GM19328 (cell line): ENCODE results near the gene BPIFB4.
"Not testable (repeated sequence)": the region's sequence is repeated elsewhere in the genome, so short reads cannot be mapped to it uniquely, and the experiment has no call there.

ENCODE experiments used
- ATAC-seq: cut with Tn5 transposase; IDR thresholded peaks from one replicate; pipeline ENCODE4 v1.9.1; 2021; ENCODE audit warnings: mild to moderate bottlenecking, moderate library complexity; ENCODE audit not compliant: unreplicated experiment

BPIFB4 gene

GRCh38 chr20:33112547-33113386 is 33.3 kb downstream of the BPIFB4 start:
- no peak for ATAC-seq

GRCh38 chr20:33113387-33113908 is 34.0 kb downstream of the BPIFB4 start:
- ATAC-seq: no peak

GRCh38 chr20:33115501-33115900 is 36.1 kb downstream of the BPIFB4 start:
- ATAC-seq: not testable (repeated sequence)

DNA sequence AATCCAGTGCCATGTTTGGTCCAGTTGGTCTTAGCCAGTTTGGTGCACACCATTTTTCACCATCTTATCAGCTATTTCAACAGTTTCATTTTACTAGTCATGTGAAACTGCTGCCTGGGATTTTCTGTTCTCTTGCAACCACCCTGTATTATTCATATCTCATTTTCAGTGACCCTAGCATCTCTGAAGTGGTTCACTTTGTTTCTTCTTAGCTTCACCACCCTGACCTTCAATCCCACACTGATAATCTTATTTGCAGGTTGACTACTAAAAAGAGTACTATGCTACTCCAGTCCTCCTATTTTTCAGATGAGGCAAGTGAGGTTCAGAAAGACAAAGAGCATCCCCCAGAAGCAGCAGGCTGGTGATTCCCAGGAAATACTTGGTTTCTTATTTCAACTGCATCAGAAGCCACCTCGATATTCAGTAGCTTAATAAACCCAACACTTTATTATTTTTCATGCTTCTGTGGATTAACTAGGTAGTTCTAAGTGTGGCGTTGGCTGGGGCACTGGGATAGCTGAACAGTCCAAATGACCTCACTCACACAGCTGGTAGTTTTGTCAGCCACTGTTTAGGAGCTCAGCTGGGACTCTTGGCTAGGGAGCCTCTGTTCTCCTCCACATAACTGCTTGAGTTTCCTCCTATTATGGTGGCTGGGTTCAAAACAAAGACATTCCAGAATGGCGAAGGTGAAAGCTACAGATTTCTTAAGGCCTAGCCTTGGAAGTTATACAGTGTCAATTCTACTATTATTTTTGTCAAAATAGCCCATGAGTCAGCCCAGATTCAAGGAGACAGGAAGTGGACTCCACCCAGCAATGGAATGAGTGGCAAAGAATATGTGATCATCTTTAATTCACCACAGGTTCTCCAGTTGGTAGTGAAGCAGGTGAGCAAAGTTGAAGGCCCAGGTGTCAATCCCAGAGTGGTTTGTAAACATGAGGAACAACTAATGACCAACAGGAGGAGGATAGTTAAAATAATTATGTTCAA is 40.6 kb downstream of the BPIFB4 start:
- no peak for ATAC-seq

DNA sequence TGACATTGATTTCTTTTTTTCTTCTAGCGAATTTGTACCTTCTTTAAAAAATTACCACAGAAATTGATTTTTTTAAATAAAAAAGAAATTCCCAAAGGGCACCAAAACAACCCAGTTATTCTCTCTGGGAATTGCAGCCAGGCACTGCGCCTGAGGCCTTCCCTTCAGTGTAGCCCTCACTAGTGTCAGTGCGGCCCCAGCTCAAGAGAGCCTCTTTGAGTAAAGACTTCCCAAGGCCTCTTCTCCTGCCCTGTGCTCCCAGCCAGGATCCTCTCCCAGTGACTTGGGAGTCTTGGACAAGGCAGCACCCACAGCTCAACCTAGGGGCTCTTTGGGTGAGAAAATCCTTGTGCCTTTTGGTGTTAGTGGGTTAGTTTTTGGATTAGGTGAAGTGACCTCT is 41.5 kb downstream of the BPIFB4 start:
- ATAC-seq: no peak

DNA sequence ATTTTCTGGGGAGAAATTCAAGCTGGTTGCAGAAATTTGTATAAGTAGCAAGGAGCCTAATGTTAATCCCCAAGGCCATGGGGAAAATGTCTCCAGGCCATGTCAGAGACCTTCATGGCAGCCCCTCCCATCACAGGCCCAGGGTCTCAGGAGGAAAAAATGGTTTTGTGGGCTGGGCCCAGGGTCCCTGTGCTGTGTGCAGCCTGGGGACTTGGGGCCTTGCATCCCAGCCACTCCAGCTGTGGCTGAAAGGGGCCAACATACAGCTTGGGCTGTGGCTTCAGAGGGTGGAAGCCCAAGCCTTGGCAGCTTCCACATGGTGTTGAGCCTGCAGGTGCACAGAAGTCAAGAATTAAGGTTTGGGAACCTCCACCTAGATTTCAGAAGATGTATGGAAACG is 42.9 kb downstream of the BPIFB4 start:
- not testable (repeated sequence) for ATAC-seq

GRCh38 chr20:33124261-33124660 is 44.8 kb downstream of the BPIFB4 start:
- no peak for ATAC-seq

DNA sequence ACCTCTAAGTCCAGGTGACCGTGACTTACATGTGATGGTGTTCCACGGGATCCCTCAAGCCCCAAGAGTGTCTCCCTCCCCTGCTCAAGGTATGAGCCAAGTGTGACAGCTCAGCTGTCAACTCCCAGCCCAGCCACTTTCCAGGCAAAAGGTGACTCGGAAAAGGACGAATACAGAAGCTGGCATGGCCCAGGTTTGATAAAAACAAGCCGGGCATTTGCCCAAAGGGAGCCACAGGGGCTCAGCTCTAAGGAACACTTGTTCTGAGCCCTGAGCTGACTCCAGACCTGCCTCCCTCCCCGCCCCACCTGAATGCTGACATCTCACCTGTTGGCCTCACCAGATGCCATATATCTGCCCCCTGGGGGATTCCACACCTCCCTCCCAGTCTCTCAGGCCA is 45.6 kb downstream of the BPIFB4 start:
- no peak for ATAC-seq

- no peak for ATAC-seq
Observed at GRCh38 chr20:33125983-33126382, 46.5 kb downstream of the BPIFB4 start.

GRCh38 chr20:33127422-33128097 is 48.1 kb downstream of the BPIFB4 start:
- ATAC-seq: no peak

DNA sequence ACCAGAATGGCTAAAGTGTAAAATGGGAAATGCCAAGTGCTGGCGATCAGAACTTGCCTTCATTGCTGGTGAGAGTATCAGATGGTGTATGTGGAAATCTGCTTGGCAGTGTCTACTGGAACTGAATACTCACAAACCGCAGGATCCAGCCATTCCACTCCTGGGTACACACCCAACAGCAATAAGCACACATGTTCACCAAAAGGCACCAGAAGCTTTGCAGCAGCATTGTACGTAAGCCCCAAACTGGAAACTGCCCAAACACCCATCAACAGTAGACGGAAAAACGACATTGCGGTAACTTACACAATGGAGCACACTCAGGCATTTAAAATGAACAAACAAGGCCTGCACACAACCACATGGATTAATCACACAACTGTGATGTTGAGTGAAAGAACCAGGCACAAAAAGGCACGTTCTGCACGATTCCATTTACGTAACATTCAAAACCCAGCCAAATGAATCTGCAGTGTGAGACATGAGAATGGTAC is 51.2 kb downstream of the BPIFB4 start:
- no peak for ATAC-seq

DNA sequence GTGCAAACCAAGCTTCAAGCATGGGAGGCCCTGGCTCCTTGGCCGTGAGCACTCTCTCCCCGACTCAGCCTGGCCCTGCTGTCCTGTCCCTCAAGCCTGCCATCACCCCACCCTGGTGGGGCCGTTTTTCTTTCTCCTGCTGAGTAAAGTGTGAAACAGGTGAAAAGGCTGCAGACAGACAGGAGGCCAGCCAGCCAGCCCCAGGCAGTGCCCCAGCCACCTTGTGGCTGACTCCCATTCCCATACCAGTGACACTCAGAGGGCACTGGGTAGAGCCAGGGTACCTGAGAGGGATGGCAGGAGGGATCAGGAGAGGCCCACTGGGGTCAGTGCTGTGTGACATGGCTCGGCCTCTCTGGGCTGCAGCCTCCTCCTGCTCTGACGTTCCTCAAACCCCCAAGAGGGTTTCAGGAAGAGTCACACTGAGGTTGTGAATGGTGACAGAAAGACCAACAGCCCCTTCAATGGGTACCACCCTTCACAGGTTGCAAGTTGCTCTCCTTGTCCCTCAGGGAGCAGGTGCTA is 52.6 kb downstream of the BPIFB4 start:
- ATAC-seq: no peak

- no peak for ATAC-seq
Observed at GRCh38 chr20:33132513-33133372, 53.3 kb downstream of the BPIFB4 start.

DNA sequence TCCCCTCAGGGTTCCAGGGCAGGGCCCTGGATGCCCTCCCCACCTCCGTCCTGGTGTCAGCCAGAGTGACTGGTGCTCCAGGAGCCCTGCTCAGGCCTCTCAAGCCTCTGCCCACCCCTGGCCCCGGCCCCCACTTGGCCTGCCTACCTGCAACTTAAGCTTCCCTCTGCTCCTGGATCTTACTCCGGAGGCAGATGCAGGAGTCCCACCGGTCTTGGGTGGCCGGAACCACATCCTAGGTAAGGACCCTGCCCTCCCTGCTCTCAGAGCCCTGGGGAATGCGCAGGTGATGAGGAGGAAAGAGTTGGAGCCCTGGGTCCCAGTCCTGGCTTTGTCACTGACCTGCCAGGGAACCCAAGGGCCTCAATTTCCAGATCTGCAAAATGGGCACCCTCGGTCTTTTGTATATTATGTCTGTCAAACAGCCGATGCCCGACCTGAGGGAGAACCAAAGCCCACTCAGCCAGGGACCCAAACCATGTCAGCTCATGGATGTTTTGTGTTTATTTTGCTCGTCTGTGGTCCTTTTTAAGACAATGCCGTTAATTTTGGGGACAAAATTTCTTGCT is 54.0 kb downstream of the BPIFB4 start:
- ATAC-seq: no peak

- ATAC-seq: no peak
Observed at GRCh38 chr20:33137195-33137594, 57.8 kb downstream of the BPIFB4 start.

- ATAC-seq: no peak
Observed at GRCh38 chr20:33139467-33139866, 60.0 kb downstream of the BPIFB4 start.

DNA sequence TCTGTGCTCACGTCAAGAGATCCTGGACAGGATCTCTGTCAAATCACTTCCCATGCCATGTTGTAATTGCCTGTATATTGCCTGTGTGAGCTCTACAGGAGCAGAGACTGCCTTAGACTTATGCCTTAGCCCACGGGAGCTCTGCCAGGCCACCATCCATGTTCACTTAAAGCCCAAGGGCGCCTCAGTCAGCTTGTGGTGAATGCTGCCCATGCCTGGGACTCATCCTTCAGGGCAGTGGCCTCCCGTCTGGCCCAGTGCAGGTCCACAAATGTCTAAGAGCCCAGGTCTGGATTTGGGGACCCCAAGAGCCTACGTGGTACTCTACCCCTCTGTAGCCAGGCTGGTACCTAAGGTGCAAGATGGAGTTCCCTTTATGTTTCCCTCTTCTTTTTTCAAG is 66.1 kb downstream of the BPIFB4 start:
- no peak for ATAC-seq

DNA sequence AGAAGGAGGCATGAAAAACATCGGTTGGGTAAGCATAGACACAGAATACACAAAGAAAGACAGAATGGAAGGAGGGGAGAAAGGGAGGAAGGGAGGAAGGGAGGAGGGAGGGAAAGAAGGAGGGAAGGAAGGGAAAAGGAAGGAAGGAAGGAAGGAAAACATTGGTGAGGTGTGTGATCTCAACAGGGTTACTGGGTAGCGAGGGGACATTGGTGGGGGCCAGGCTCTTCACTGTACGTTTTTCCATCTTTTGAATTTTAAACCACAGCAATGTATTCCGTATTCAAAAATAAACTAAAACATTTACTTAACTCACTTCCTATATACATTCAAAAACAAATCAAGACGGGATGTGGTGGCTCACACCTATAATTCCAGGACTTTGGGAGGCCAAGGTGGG is 67.9 kb downstream of the BPIFB4 start:
- ATAC-seq: no peak

DNA sequence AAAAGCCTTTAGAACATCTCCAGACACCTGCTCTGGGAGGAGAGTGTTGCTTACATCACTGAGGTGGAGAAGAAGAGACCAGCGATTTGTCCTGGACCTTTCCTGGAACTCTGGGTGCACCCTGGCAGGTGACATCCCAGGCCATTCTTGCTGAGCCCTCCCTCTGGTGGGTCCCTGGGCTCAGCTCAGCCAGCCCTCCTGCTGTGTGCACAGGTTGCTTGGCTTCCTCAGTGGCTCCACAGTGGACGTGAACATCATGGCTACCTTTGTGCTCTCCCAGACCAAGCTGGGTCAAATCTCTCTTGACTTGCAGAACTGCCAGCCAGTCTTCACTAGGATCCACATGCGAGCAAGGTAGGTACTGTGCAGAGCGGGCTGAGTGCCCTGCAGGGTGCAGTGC is 68.6 kb downstream of the BPIFB4 start:
- no peak for ATAC-seq
